PC-3 (cell line): ENCODE data around the gene ASXL1. TPM values are rescaled to one million over a fixed set of nuclear protein-coding genes. Genes with fewer than 3 reads are reported as not detected.

ENCODE experiments used
- ATAC-seq: fragments of 200-7000 bp; cut with Tn5 transposase; 2 replicates; pipeline ENCODE4 v1.9.1; 2020; ENCODE audit warnings: mild to moderate bottlenecking, moderate library complexity
- BruUV-seq: library from RNA; stranded (reverse); fragments of 400-500 nt; replicated peaks from 2 replicates; lab custom pipeline; 2021; lab: Mats Ljungman, UMichigan
- CTCF ChIA-PET: fragments of 300-600 bp; sonication (Branson Sonifier 250); formaldehyde crosslinking; loops from one replicate; lab custom pipeline; 2022; ENCODE audit warnings: antibody characterized with exemption; lab: Charles Lee
- POLR2A ChIA-PET: fragments of 300-600 bp; sonication (Branson Sonifier 250); formaldehyde crosslinking; loops from one replicate; lab custom pipeline; 2022; ENCODE audit warnings: antibody characterized with exemption; ENCODE audit not compliant: unreplicated experiment; lab: Charles Lee
- DNase-seq: peaks from one replicate; pipeline ENCODE4 v3.0.0-alpha.2; 2015
- H2AFZ ChIP-seq: fragments of 300-600 bp; sonication (generic); 2 replicates; pipeline ENCODE4 v1.6.0; 2016; ENCODE audit warnings: antibody characterized with exemption, low read length
- H3F3A ChIP-seq: fragments of 300-600 bp; sonication (generic); one replicate; pipeline ENCODE4 v1.6.0; 2017; ENCODE audit warnings: antibody characterized with exemption, low read length, control low read depth, mild to moderate bottlenecking; ENCODE audit not compliant: unreplicated experiment
- H3K27ac ChIP-seq: fragments of 300-600 bp; sonication (generic); 2 replicates; pipeline ENCODE4 v1.5.1; 2016; ENCODE audit warnings: mild to moderate bottlenecking, low read length
- H3K27me3 ChIP-seq: fragments of 300-600 bp; sonication (generic); 2 replicates; pipeline ENCODE4 v1.6.1; 2016; ENCODE audit warnings: low read length, mixed read lengths
- H3K36me3 ChIP-seq: fragments of 300-600 bp; sonication (generic); 2 replicates; pipeline ENCODE4 v1.6.1; 2016; ENCODE audit warnings: low read depth, mixed run types, low read length, mixed read lengths
- H3K4me1 ChIP-seq: fragments of 300-600 bp; sonication (generic); 2 replicates; pipeline ENCODE4 v1.5.1; 2016; ENCODE audit warnings: low read length; ENCODE audit not compliant: insufficient read depth
- H3K4me2 ChIP-seq: fragments of 300-600 bp; sonication (generic); 2 replicates; pipeline ENCODE4 v1.6.0; 2016; ENCODE audit warnings: low read length
- H3K4me3 ChIP-seq: fragments of 300-600 bp; sonication (generic); 2 replicates; pipeline ENCODE4 v1.5.1; 2016; ENCODE audit warnings: mild to moderate bottlenecking, low read length, mixed read lengths
- H3K79me2 ChIP-seq: fragments of 300-600 bp; sonication (generic); 2 replicates; pipeline ENCODE4 v1.6.1; 2017; ENCODE audit warnings: low read length, mixed read lengths
- H3K9ac ChIP-seq: fragments of 300-600 bp; sonication (generic); 2 replicates; pipeline ENCODE4 v1.6.0; 2016; ENCODE audit warnings: mild to moderate bottlenecking, low read length
- H3K9me2 ChIP-seq: fragments of 300-600 bp; sonication (generic); replicated peaks from 2 replicates; pipeline ENCODE4 v1.6.1; 2016; ENCODE audit warnings: mixed run types, low read length, mixed read lengths
- H3K9me3 ChIP-seq: fragments of 300-600 bp; sonication (generic); 2 replicates; pipeline ENCODE4 v1.6.1; 2016; ENCODE audit warnings: low read length, mixed read lengths
- H4K20me1 ChIP-seq: fragments of 300-600 bp; sonication (generic); 2 replicates; pipeline ENCODE4 v1.6.1; 2016; ENCODE audit warnings: low read length, mixed read lengths
- EZH2 ChIP-seq: fragments of 300-600 bp; sonication (generic); IDR thresholded peaks from one replicate; pipeline ENCODE4 v1.6.1; 2017; ENCODE audit warnings: antibody characterized with exemption, mild to moderate bottlenecking, low read length; ENCODE audit not compliant: unreplicated experiment
- EZH2phosphoT487 ChIP-seq: fragments of 300-600 bp; sonication (generic); IDR thresholded peaks from 2 replicates; pipeline ENCODE4 v1.6.1; 2018; ENCODE audit warnings: mild to moderate bottlenecking, antibody characterized with exemption, low read length, borderline replicate concordance
- intact Hi-C: fragments of 100-400 bp; cut with micrococcal nuclease; formaldehyde crosslinking; loops from 2 replicates; pipeline ENCODE4 v1.9.0; 2023
- total RNA-seq: library from RNA; depleted of rRNA; stranded (reverse); fragments of >200 nt; gene quantifications from 2 replicates; pipeline ENCODE4 v1.2.3, GENCODE V29; 2014
- TF ChIP-seq, protein P1 (sequence below): fragments of 300-600 bp; sonication (generic); conservative IDR thresholded peaks from 2 replicates; pipeline ENCODE4 v1.5.1; 2017; ENCODE audit warnings: antibody characterized with exemption, low read depth, mild to moderate bottlenecking, low read length

Gene ASXL1
- total RNA-seq, 1 experiment from 2014 or later = 42.8 TPM

DNA sequence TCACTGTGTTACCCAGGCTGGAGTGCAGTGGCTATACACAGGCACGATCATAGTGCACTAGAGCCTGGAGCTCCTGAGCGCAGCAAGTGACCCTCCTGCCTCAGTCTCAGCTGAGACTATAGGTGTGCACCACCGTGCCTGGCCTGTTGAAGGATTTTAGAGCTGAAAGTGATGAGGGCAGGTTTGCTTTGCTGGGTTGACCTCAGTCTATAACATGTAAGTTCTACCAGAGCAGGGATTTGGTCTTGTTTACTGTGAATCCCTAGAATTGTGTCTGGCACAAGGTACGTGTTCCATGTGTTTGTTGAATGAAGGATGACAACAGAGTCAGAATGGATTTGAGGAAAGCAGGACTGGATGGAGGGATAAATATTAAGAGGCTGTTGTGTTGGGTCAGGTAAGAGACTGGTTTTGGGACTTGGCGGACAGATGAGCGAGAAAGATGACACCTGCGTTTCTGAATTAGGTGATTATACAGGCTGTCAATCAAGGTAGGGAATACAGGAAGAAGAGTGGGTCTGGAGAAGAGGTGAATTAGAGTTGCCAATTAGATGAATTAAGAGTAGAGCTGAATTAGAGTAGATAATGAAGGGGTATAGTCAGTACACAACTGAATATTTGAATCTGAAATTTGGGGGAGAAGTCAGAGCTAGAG lies 6.5 kb downstream of the ASXL1 start:
- H3K9me3 ChIP-seq = no peaks in the 10 kb centered on the region
- H3K9me2 ChIP-seq = no peaks in the 10 kb centered on the region
- DNase-seq (no peak), ATAC-seq (no peak)
- H3K9ac ChIP-seq = no peak overlapping the region
- TF ChIP-seq, protein P1, sequence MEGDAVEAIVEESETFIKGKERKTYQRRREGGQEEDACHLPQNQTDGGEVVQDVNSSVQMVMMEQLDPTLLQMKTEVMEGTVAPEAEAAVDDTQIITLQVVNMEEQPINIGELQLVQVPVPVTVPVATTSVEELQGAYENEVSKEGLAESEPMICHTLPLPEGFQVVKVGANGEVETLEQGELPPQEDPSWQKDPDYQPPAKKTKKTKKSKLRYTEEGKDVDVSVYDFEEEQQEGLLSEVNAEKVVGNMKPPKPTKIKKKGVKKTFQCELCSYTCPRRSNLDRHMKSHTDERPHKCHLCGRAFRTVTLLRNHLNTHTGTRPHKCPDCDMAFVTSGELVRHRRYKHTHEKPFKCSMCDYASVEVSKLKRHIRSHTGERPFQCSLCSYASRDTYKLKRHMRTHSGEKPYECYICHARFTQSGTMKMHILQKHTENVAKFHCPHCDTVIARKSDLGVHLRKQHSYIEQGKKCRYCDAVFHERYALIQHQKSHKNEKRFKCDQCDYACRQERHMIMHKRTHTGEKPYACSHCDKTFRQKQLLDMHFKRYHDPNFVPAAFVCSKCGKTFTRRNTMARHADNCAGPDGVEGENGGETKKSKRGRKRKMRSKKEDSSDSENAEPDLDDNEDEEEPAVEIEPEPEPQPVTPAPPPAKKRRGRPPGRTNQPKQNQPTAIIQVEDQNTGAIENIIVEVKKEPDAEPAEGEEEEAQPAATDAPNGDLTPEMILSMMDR = no peak
- TF ChIP-seq EZH2phosphoT487 = no peak
- no peaks in the 10 kb centered on the region for H3K27me3 ChIP-seq
- peaks cover 13% of the 10 kb centered on the region; the same call in 1 of the 2 replicates for H3K4me1 ChIP-seq
- peaks cover 91% of the 10 kb centered on the region for H4K20me1 ChIP-seq
- POLR2A ChIA-PET = no interaction called here
- H3K4me3 ChIP-seq = no peak overlapping the region
- intact Hi-C loops = no loop called here
- no peak overlapping the region for H3K27ac ChIP-seq
- H3F3A ChIP-seq = no peaks in the 10 kb centered on the region
- no peak overlapping the region for H3K4me2 ChIP-seq
- H3K36me3 ChIP-seq = peaks cover 15% of the 10 kb centered on the region
- BruUV-seq = no TSS peak
- H2AFZ ChIP-seq = no peak overlapping the region
- CTCF ChIA-PET = no interaction called here
- H3K79me2 ChIP-seq = peaks cover 100% of the 10 kb centered on the region

DNA sequence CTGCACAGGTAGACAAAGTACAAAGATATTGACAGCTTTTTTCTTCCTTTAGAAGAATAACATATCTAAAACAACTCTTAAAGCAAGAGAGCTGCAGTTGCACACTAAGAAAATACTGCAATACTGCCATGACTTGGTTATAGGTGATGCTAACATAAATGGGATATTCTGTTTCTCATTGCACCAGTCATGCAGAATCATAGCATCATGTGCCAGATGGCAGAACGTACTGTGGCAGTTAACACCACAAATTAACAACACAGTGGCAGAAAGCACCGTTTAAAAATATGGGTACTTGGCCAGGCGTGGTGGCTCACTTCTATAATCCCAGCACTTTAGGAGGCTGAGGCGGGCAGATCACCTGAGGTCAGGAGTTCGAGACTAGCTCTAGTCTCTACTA lies 7.4 kb downstream of the ASXL1 start:
- Histone ChIP-seq H2AFZ (no peak overlapping the region), H3K4me1 (peaks cover 5% of the 10 kb centered on the region; the same call in 1 of the 2 replicates), H3K27me3 (no peaks in the 10 kb centered on the region), H4K20me1 (peaks cover 82% of the 10 kb centered on the region), H3K9ac (no peak overlapping the region), H3F3A (no peaks in the 10 kb centered on the region), H3K27ac (no peak overlapping the region), H3K79me2 (peaks cover 100% of the 10 kb centered on the region), H3K36me3 (peaks cover 22% of the 10 kb centered on the region), H3K4me3 (no peak overlapping the region), H3K4me2 (no peak overlapping the region), H3K9me3 (no peaks in the 10 kb centered on the region), H3K9me2 (no peaks in the 10 kb centered on the region)
- no peak for DNase-seq
- no peak for ATAC-seq
- BruUV-seq = no TSS peak
- intact Hi-C loops = no loop called here
- POLR2A ChIA-PET = no interaction called here
- TF ChIP-seq, protein P1 = no peak
- TF ChIP-seq EZH2 (no peak), EZH2phosphoT487 (no peak)
- CTCF ChIA-PET = no interaction called here

DNA sequence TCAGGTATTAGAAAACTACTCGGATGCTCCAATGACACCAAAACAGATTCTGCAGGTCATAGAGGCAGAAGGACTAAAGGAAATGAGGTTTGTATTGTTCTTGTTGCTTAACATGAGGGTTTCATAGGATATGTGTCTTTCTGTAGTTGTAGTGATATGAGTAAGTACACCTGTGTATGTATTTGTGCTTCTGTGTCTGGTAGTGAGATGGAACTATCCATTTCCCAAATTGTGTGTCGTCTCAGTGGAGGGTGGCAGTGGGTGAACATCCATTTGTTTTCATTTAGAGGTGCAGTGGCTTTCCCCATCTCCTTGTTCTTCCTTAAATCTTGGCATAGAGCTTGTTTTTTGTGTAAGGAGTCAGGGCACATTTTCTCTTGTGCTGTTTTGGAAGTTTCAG lies 8.2 kb downstream of the ASXL1 start:
- no peak overlapping the region for H3K9ac ChIP-seq
- no peak for ATAC-seq
- no peaks in the 10 kb centered on the region for H3F3A ChIP-seq
- POLR2A ChIA-PET = no interaction called here
- no peaks in the 10 kb centered on the region for H3K27me3 ChIP-seq
- TF ChIP-seq EZH2phosphoT487 (no peak), EZH2 (no peak)
- TF ChIP-seq, protein P1 = no peak
- no peak overlapping the region for H2AFZ ChIP-seq
- intact Hi-C loops = no loop called here
- DNase-seq = no peak
- H3K4me3 ChIP-seq = no peak overlapping the region
- no TSS peak for BruUV-seq
- peaks cover 22% of the 10 kb centered on the region for H3K36me3 ChIP-seq
- no peak overlapping the region for H3K27ac ChIP-seq
- peaks cover 100% of the 10 kb centered on the region for H3K79me2 ChIP-seq
- H3K9me3 ChIP-seq = no peaks in the 10 kb centered on the region
- H3K4me1 ChIP-seq = no peaks in the 10 kb centered on the region
- peaks cover 74% of the 10 kb centered on the region for H4K20me1 ChIP-seq
- no peak overlapping the region for H3K4me2 ChIP-seq
- CTCF ChIA-PET = no interaction called here
- no peaks in the 10 kb centered on the region for H3K9me2 ChIP-seq
